Peyer's patch (tissue), 4 donors: ENCODE results near the gene PPP2R2D.

ENCODE experiments used
- CTCF ChIP-seq, 6 experiments: fragments of 450-650 bp in 4 of 6; fragments of 200-600 bp in 2 of 6; sonication (generic) in 1 of 6; IDR thresholded peaks; one replicate each; pipeline ENCODE4 v1.5.1; 2017 to 2019; ENCODE audit warnings: antibody characterized with exemption in 6 of 6, mild to moderate bottlenecking in 3 of 6, moderate library complexity in 1 of 6
- POLR2A ChIP-seq, 2 donors: fragments of 450-650 bp; IDR thresholded peaks; one replicate each; pipeline ENCODE4 v1.5.1; 2017; ENCODE audit warnings: antibody characterized with exemption in 2 of 2, mild to moderate bottlenecking in 2 of 2, moderate library complexity in 2 of 2

GRCh38 chr10:131908151-131908550, 7.3 kb downstream of the PPP2R2D start:
- TF ChIP-seq CTCF (IDR thresholded peaks at IDR 0.05) (no peak), POLR2A (IDR thresholded peaks at IDR 0.05) (no peak)
